Caco-2 (cell line): ENCODE results near the gene PMS1. TPM values are rescaled to one million over a fixed set of nuclear protein-coding genes. Genes with fewer than 3 reads are reported as not detected.
"Not testable (repeated sequence)": the region's sequence is repeated elsewhere in the genome, so short reads cannot be mapped to it uniquely, and the experiment has no call there.

ENCODE experiments used
- BruUV-seq: library from RNA; stranded (reverse); fragments of 400-500 nt; replicated peaks from 2 replicates; lab custom pipeline; 2021; lab: Mats Ljungman, UMichigan
- CTCF ChIA-PET: fragments of 300-600 bp; sonication (Branson Sonifier 250); formaldehyde crosslinking; loops from one replicate; lab custom pipeline; 2022; ENCODE audit warnings: antibody characterized with exemption; lab: Charles Lee
- POLR2A ChIA-PET: fragments of 300-600 bp; sonication (Branson Sonifier 250); formaldehyde crosslinking; loops from one replicate; lab custom pipeline; 2022; ENCODE audit warnings: antibody characterized with exemption; lab: Charles Lee
- DNase-seq, 2 experiments: peaks; one replicate each; pipeline versions ENCODE4 v3.0.0 to v3.0.0-alpha.2; 2020 to 2022
- H3K27me3 ChIP-seq: replicated peaks from 2 replicates; pipeline ENCODE4 v1.6.0; 2011; ENCODE audit warnings: low read length; ENCODE audit not compliant: control insufficient read depth, insufficient read depth
- H3K36me3 ChIP-seq: 2 replicates; pipeline ENCODE4 v1.5.1; 2011; ENCODE audit warnings: low read length; ENCODE audit not compliant: control insufficient read depth, insufficient read depth
- H3K4me1 ChIP-seq: fragments of 250-450 bp; sonication (Bioruptor Pico); 2 replicates; pipeline ENCODE4 v1.5.1; 2020; ENCODE audit warnings: mild to moderate bottlenecking
- H3K4me3 ChIP-seq: 2 replicates; pipeline ENCODE4 v1.5.1; 2011; ENCODE audit warnings: low read depth, mild to moderate bottlenecking, control low read depth, low read length
- H3K9me3 ChIP-seq: fragments of 250-450 bp; sonication (Bioruptor Pico); 2 replicates; pipeline ENCODE4 v1.5.1; 2020; ENCODE audit warnings: mild to moderate bottlenecking, moderate library complexity
- H3K27ac Mint-ChIP-seq: one replicate; pipeline ENCODE4 v1.8.0; 2022; ENCODE audit warnings: mixed read lengths; ENCODE audit not compliant: unreplicated experiment
- H3K27me3 Mint-ChIP-seq: one replicate; pipeline ENCODE4 v1.8.0; 2022; ENCODE audit warnings: mixed read lengths; ENCODE audit not compliant: insufficient read depth, unreplicated experiment
- H3K36me3 Mint-ChIP-seq: one replicate; pipeline ENCODE4 v1.8.0; 2022; ENCODE audit warnings: mild to moderate bottlenecking, mixed read lengths; ENCODE audit not compliant: insufficient read depth, unreplicated experiment
- H3K4me1 Mint-ChIP-seq: one replicate; pipeline ENCODE4 v1.8.0; 2022; ENCODE audit warnings: low read depth, mixed read lengths; ENCODE audit not compliant: unreplicated experiment
- H3K4me3 Mint-ChIP-seq: one replicate; pipeline ENCODE4 v1.8.0; 2022; ENCODE audit warnings: mild to moderate bottlenecking, moderate library complexity, mixed read lengths; ENCODE audit not compliant: unreplicated experiment
- H3K9me3 Mint-ChIP-seq: one replicate; pipeline ENCODE4 v1.8.0; 2022; ENCODE audit warnings: mixed read lengths; ENCODE audit not compliant: unreplicated experiment
- intact Hi-C: fragments of 100-400 bp; cut with micrococcal nuclease; formaldehyde crosslinking; loops from one replicate; pipeline ENCODE4 v1.10.0; 2022; ENCODE audit not compliant: unreplicated experiment
- total RNA-seq: library from RNA; stranded (reverse); gene quantifications from 2 replicates; pipeline ENCODE4 v1.2.3, GENCODE V29; 2022
- TF ChIP-seq, protein P1 (sequence below), 2 experiments: fragments of 200-600 bp in 1 of 2; IDR thresholded peaks; 1 replicate in 1 of 2; 2 replicates in 1 of 2; pipeline versions ENCODE4 v1.5.1 to v1.8.0; 2011 to 2022; ENCODE audit warnings: antibody characterized with exemption in 1 of 2, control low read depth in 1 of 2, inconsistent platforms in 1 of 2, low read depth in 1 of 2, low read length in 1 of 2, mild to moderate bottlenecking in 1 of 2, moderate library complexity in 1 of 2; ENCODE audit not compliant: insufficient read depth in 1 of 2, severe bottlenecking in 1 of 2, unreplicated experiment in 1 of 2

Gene PMS1
- total RNA-seq, 1 experiment from 2014 or later: 40.2 TPM

DNA sequence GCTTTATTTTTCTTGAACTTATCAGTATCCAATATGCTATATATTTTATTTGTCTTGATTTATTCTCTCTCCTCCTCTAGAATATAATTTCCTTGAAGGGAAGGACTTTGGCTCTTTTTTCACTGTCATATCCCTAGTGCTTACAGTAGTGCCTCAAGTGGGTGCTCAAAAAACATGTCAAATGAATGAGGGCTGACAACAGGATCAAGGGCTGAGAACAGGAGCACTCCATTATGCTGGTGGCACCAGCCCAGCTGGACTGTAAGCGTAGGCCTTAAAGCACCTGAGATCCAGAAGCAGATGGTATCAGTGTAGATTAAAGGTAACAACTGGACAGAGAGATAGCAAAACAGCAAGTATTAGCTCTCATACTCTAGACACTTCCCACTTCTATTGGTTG is 46.3 kb downstream of the PMS1 start:
- BruUV-seq: no TSS peak
- CTCF ChIA-PET: no interaction called here
- Histone ChIP-seq H3K27me3 (no peaks in the 10 kb centered on the region), H3K4me1 (no peaks in the 10 kb centered on the region), H3K4me3 (no peak overlapping the region), H3K9me3 (no peaks in the 10 kb centered on the region), H3K36me3 (no peaks in the 10 kb centered on the region)
- Mint-ChIP-seq H3K9me3 (no peaks in the 10 kb centered on the region), H3K27ac (no peak overlapping the region), H3K36me3 (peaks cover 5% of the 10 kb centered on the region), H3K4me3 (no peak overlapping the region), H3K4me1 (peaks cover 7% of the 10 kb centered on the region), H3K27me3 (no peaks in the 10 kb centered on the region)
- intact Hi-C loops: no loop called here
- no peak for DNase-seq
- TF ChIP-seq, protein P1, sequence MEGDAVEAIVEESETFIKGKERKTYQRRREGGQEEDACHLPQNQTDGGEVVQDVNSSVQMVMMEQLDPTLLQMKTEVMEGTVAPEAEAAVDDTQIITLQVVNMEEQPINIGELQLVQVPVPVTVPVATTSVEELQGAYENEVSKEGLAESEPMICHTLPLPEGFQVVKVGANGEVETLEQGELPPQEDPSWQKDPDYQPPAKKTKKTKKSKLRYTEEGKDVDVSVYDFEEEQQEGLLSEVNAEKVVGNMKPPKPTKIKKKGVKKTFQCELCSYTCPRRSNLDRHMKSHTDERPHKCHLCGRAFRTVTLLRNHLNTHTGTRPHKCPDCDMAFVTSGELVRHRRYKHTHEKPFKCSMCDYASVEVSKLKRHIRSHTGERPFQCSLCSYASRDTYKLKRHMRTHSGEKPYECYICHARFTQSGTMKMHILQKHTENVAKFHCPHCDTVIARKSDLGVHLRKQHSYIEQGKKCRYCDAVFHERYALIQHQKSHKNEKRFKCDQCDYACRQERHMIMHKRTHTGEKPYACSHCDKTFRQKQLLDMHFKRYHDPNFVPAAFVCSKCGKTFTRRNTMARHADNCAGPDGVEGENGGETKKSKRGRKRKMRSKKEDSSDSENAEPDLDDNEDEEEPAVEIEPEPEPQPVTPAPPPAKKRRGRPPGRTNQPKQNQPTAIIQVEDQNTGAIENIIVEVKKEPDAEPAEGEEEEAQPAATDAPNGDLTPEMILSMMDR (IDR thresholded peaks at IDR 0.05; ENCODE audit: insufficient read depth in 1 of 2, low read depth in 1 of 2, low read length in 1 of 2, severe bottlenecking in 1 of 2, unreplicated experiment in 1 of 2): no peak
- POLR2A ChIA-PET: no interaction called here

DNA sequence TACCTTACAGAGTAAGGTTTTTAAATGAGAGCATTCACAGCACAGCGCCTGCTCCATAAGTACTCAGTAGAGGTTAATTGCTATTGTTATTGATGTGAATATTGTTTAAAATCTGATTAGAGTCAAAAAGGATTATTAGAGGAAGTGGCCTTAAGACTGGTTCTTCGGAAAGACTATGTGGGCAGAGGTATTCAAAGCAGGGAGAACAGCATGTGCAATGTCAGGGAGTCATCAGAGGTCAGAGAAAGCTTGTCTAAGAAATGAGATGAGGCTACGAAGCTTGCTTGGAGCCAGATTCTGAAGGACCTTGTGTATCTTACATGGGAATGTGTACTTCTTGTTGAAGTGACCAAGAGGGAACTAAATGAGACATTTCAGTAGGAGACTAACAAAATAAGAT is 49.8 kb downstream of the PMS1 start:
- Histone ChIP-seq H3K4me3 (no peak overlapping the region), H3K9me3 (no peaks in the 10 kb centered on the region), H3K27me3 (no peaks in the 10 kb centered on the region), H3K36me3 (no peaks in the 10 kb centered on the region), H3K4me1 (peaks cover 8% of the 10 kb centered on the region; the same call in 1 of the 2 replicates)
- POLR2A ChIA-PET: no interaction called here
- no TSS peak for BruUV-seq
- Mint-ChIP-seq H3K27ac (no peak overlapping the region), H3K4me1 (peaks cover 13% of the 10 kb centered on the region), H3K27me3 (no peaks in the 10 kb centered on the region), H3K4me3 (no peak overlapping the region), H3K36me3 (peaks cover 5% of the 10 kb centered on the region), H3K9me3 (no peaks in the 10 kb centered on the region)
- no peak for DNase-seq
- intact Hi-C loops: no loop called here
- TF ChIP-seq, protein P1 (IDR thresholded peaks at IDR 0.05; ENCODE audit: insufficient read depth in 1 of 2, low read depth in 1 of 2, low read length in 1 of 2, severe bottlenecking in 1 of 2, unreplicated experiment in 1 of 2): no peak
- CTCF ChIA-PET: no interaction called here

DNA sequence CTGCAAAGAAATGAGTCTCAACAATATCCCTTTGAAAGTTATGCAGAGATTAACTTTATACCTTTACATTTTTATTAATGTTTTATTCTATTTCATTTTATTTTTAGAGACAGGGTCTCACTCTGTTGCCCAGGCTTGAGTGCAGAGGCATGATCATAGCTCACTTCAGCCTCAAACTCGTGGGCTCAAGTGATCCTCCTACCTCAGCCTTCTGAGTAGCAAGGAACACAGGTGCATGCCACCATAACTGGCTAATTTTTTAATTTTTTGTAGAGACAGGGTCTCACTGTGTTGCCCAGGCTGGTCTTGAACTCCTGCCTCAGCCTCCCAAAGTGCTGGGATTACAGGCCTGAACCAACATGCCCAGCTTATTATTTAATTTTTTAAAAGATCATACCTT is 50.4 kb downstream of the PMS1 start:
- H3K4me1 ChIP-seq, H3K27me3 ChIP-seq, H3K27me3 Mint-ChIP-seq, POLR2A ChIA-PET, CTCF ChIA-PET, H3K9me3 ChIP-seq, DNase-seq, H3K27ac Mint-ChIP-seq, intact Hi-C loops, H3K4me1 Mint-ChIP-seq, H3K36me3 ChIP-seq, H3K36me3 Mint-ChIP-seq, BruUV-seq, H3K4me3 Mint-ChIP-seq, H3K9me3 Mint-ChIP-seq, H3K4me3 ChIP-seq: not testable (repeated sequence)
